HK-2 (cell line): ENCODE measurements around the gene DDX28.
"Not testable (repeated sequence)": the region's sequence is repeated elsewhere in the genome, so short reads cannot be mapped to it uniquely, and the experiment has no call there.

ENCODE experiments used
- DNase-seq: peaks from one replicate; pipeline ENCODE4 v3.0.0-alpha.2; 2018; ENCODE audit not compliant: unreplicated experiment

DDX28 gene

GRCh38 chr16:67994040-67994408, 29.0 kb downstream of the DDX28 start:
- not testable (repeated sequence) for DNase-seq

DNA sequence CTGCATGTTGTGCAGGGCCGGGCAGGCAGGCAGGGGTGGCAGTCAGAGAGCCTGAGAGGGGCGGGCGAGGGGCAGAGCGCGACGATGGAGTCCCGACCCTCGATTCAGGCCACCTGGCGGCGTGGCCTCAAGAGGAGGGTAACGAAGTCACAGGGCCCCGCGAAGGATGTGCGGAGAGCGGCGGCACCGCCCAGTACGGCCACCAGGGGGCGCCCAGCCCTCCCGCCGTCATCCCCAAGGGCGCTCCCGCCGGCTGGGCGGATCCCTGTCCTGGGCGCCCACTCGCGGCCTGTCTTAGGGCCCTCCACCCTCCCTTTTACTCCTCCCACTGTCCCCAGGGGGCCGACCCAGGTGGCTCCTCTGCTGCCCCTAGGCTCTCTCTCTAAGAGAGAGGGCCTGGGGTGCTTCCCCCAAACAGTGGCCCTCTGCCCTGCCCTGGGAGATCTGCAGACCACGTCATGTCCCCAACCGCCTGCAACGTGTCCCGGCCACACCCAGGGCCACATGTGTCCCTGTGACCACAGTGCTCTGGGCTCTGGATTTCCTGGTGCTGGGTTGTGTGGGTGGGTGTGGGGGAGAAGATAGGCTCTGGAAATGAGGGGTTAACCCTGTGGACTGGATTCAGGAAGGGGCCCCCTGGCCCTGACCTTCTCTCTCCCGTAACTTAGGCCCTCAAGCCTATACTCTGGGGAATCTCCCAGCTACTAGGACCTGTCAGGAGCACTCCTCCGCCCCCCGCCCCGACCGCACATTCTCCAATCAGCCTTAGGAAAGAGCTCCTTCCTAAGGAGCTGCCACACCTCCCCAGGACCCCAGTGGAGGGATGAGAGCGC, 29.6 kb downstream of the DDX28 start:
- DNase-seq, result peak; percentile 81

DNA sequence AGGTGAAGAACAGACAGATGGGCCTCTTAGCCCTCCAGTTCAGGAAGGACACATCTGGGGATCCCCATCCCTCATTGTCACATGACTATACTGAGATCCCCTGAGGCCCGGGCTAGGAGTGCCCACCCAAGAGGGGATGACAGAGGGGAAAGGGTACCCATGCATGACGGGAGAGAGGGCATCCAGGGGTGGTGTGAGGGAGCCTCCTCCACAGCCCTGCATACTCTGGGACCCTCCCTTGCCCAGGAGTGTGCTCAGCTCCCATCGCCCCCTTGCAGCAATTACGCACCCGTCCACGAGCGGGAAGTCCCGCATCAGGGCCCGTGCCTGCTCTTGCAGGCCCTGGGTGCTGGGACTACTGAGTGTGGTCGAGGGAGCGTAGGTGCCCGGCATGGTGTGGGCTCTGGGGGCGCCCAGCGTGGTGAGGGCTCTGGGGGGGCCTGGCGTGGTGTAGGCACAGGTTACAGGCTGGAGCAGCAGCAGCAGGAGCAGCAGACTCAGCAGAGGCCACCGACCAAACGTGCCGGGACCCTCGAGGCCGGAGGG, 30.3 kb downstream of the DDX28 start:
- no peak for DNase-seq

DNA sequence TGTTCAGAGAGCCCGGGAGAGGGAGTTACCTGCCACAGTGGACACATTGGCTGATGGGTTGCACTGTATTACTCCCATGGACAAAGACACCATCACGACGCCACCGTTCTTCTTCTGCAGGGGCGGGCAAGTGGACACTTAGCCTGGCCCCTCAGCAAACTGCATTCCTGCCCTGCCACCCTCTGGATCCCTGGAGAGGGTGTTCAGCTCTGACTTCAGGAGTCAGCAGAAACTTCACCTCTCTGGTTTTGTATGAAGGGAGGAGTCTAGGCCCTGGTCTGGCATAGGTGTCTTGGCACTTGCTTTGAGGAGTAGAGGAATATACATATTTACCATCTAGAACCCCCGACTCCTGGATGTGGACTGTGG, 33.0 kb downstream of the DDX28 start:
- no peak for DNase-seq

GRCh38 chr16:67989322-67990017, 33.6 kb downstream of the DDX28 start:
- DNase-seq, result no peak

GRCh38 chr16:67988675-67989074, 34.4 kb downstream of the DDX28 start:
- DNase-seq, result no peak

DNA sequence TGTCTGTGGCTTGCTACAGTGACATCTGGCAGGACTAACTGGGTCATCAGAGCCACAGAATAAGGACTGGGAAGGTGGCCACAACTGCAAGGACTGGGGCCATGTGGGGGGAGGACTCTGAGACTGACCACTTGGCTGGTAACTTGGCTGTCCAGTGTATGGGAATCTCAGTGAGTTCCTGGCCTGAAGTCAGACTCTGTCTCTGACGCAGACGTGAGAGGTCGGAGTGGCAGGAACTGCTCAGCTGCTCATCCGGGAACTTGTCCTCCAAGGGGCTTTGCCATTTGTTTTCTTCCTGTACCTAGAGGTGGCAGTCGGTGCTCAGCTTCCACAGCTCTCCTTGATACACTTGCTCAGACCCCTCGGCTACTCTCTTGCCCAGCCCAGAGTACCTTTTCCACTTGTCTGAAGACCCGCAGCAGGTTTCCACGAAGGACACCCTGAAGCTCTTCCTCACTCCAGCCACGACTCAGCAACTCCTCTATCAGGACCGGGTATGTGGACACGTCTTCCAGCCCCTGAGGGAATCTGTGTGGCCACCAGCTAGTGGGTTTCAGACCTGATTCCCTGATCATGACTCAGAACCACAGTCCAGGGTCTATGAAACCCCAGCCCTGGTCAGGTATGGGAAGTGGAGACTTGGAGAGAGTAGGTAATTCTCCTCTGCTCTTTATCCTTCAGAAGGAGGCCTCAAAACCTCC, 35.4 kb downstream of the DDX28 start:
- DNase-seq, result no peak

GRCh38 chr16:67986949-67987348, 36.1 kb downstream of the DDX28 start:
- DNase-seq, result no peak

- no peak for DNase-seq
Observed at GRCh38 chr16:67982011-67982696, 40.9 kb downstream of the DDX28 start.

GRCh38 chr16:67979955-67980678, 42.9 kb downstream of the DDX28 start, which contains the start of gene DPEP3:
Gene DPEP3 (minus strand): TSS chr16:67980499. CDS start chr16:67980380, 119 bp downstream.
- no peak for DNase-seq

- DNase-seq, result no peak
Observed at GRCh38 chr16:67977469-67978227, 45.4 kb downstream of the DDX28 start.

DNA sequence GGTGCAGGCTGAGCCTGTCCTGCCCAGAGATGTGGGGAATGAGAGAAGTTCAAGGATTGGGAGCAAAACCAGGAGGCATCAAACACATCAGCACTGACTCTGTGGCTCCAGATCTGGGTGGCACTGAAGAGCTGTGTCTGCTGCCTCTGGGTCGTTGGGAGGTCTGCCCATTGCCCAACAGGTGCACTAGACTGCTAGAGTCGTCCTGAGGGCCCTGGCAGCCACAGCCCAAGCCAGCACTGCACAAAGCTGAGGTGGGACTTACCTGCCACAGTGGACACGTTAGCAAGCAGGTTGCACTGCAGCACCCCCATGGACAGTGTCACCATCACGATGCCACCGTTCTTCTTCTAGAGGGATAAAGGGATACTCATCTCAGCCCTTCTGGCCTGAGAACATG, 46.0 kb downstream of the DDX28 start:
- no peak for DNase-seq

DNA sequence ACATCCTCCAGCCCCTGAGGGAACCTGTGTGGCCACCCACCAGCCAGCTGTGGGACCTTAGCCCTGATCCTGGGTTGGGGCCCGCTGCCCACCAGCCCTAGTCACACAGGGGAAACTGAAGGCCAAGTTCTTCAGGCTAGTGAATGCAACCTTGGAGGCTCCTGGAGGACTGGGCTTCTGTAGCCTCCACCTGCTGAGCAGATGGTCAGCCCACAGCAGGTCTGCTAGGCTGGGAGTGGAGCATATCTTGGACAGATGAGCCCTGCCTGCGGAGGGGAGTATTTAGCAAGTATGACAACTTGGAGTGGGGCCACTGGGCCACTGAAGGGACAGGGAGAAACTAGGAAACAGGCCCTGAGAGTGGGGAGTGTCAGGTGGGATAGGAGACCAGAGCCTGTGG, 46.8 kb downstream of the DDX28 start:
- no peak for DNase-seq

DNA sequence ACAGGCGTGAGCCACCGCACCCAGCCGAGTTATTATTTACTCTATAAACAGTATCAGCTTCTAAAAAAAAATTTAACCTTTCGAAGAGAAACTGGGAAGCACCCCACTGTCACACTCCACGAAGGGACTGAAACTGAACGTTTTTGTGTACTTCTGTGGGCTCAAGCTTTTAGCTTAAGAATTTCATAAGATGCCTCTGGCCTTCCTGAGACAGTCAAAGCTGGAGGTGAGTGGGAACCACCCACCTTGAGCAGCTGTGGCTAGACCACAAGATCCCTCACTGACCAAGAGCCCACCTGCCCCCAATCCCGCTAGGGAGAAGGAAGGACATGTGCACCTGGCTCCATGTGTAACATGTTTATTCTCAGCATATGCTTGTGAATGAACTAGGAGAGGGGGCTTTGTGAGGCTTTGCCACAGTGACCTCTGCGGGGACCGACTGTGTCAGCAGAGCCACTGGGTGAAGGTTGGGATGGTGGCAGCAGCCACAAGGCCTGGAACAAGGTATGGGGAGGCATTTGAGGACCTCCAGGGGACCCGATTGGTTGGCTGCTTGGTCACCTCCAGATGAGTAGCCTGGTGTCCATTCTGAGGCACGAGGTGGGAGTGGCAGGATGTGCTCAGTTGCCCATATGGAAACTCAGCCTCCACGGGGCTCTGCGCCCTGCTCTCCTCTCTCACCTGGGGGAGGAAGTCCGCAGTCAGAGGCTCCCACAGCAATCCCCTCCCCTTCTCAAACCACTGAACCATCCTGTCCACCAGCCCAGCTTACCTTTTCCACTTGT, 47.5 kb downstream of the DDX28 start:
- no peak for DNase-seq

GRCh38 chr16:67972285-67972684, 50.7 kb downstream of the DDX28 start:
- not testable (repeated sequence) for DNase-seq

- DNase-seq, result no peak
Observed at GRCh38 chr16:67971111-67971510, 51.9 kb downstream of the DDX28 start.
